GM19351 (cell line): Measurements from ENCODE around the gene FAM13A.
"Not testable (repeated sequence)": the region's sequence is repeated elsewhere in the genome, so short reads cannot be mapped to it uniquely, and the experiment has no call there.

Experiments used
- ATAC-seq: cut with Tn5 transposase; IDR thresholded peaks from one replicate; pipeline ENCODE4 v1.9.1; 2021; ENCODE audit warnings: mild to moderate bottlenecking, moderate library complexity; ENCODE audit not compliant: unreplicated experiment

The FAM13A gene

DNA sequence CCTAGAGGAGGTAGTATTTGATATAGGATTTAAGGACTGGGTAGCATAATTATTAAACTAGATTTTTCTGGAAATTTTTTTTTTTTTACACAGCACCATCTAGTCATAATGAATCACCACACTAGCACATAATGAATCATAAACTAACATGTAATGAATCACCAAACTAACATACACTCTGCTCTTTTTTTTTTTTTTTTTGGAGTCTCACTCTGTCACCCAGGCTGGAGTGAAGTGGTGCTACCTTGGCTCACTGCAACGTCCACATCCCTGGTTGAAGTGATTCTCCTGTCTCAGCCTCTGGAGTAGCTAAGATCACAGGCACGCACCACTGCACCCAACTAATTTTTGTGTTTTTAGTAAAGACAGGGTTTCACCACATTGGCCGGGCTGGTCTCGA is 92.5 kb downstream of the FAM13A start:
- no peak for ATAC-seq

DNA sequence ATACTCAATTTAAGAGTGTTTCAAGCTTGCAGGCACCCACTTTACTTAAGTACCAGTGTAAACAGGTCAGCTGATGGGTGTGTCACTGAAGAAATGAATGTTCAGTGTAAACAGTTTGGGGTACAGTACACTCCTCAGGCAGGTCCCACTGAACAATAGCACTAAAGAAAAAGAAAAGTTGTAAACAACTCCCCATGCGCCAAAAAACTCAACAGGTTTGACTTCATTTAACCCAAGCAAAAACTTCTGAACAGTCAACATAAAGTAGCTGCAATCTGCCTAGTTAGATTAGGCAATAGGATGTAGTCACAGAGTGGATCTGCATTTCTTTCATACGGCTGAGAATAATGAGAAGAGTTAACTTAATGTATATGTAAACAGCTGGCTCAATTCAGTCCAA is 93.2 kb downstream of the FAM13A start:
- no peak for ATAC-seq

DNA sequence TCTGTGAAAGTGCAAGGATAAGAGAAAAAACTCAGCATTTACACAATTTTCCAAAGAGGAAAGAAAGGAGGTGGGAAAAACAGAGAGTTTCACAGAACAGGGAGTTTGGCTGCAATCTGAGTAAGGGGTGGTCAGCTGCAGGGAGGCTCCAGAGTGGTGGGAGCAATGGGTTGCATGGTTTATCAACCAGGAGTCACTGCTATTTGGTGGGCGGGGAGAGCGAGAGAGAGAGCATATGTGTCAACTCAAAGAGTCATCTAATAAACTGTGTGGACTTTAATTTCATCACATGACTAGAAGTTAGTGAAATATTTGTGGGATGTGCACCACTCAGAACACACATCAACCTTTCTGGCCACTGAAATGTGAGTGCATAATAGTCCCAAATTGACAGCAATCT is 94.6 kb downstream of the FAM13A start:
- no peak for ATAC-seq

DNA sequence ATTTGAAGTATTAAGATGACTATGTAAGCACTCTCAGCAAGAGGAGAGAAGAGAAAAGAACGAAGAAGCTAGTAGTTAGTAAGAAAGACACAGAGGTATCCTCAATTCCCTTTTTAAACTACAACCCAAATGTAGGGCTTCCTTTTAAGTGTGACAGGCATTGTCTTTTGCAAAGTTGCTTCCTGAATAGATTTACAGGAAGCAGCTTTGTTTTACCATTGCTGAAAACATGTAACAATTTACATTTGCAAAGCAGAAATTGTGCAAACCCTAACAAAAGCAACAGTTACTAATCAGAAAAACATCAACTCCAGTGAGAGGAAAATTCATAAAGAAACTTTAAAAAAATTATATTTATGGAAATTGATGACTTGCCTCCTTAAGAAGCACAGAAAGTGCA is 96.4 kb downstream of the FAM13A start:
- no peak for ATAC-seq

DNA sequence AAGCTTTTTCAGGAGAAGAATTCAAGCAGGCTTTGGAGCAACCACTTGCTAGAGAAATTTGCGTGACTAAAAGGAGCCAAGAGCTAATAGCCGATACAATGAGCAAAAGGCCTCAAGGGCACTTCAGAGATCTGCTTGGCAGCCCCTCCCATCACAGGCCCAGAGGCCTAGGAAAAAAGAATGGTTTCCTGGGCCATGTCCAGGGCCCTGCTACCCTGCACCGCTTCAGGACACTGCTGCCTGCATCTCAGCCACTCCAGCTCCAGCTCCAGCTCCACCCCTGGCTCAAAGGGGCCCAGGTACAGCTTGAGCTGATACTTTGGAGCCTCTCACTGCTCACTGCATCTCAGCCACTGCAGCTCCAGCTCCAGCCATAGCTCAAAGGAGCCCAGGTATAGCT is 98.9 kb downstream of the FAM13A start:
- ATAC-seq, result no peak

DNA sequence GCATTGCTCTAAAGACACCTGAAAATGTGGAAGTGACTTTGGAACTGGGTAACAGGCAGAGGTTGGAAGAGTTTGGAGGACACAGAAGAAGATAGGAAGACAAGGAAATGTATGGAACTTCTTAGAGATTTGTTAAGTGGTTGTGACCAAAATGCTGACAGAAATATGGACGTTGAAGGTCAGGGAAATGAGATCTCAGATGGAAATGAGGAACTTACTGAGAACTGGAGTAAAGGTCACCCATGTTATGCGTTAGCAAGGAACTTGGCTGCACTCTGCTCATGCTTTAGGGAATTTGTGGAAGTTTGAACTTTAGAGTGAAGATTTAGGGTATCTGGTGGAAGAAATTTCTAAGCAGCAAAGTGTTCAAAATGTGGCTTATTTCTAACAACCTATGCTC is 99.4 kb downstream of the FAM13A start:
- ATAC-seq, result no peak

DNA sequence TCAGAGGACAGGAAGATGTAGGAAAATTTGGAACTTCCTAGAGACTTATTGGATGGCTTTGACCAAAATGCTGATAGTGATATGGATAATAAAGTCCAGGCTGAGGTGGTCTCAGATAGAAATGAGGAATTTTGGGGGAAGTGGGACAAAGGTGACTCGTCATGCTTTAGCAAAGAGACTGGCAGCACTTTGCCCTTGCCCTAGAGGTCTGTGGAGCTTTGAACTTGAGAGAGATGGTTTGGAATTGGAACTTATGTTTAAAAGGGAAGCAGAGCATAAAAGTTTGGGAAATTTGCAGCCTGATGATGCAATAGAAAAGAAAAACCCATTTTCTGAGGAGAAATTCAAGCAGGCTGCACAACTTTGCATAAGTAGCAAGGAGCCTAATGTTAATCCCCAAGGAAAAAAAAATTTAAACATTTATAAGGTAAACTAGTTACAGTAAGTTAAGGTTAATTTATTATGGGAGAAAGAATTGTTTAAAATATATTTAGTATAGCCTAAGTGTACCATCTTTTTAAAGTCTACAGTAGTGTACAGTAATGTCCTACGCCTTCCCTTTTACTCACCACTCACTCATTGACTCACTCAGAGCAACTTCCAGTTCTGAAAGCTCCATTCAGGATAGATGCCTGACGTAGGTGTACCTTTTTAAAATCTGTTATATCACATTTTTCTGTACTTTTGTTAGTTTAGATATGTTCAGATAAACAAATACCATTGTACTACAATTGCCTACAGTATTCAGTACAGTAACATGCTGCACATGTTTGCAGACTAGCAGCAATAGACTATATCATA is 101.2 kb downstream of the FAM13A start:
- no peak for ATAC-seq

DNA sequence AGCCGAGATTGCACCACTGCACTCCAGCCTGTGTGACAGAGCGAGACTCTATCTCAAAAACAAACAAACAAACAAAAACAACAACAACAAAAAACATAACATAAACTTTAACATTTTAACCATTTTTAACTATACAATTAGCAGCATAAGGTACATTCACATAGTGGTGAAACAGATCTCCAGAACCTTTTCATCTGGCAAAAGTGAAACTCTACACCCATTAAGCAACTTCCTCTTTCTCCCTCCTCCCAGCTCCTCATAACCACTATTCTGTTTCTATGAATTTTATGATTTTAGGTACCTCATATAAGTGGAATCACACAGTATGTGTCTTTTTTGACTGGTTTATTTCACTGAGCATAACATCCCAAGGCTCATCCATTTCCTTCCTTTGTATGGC is 103.6 kb downstream of the FAM13A start:
- peak; percentile 73 for ATAC-seq

DNA sequence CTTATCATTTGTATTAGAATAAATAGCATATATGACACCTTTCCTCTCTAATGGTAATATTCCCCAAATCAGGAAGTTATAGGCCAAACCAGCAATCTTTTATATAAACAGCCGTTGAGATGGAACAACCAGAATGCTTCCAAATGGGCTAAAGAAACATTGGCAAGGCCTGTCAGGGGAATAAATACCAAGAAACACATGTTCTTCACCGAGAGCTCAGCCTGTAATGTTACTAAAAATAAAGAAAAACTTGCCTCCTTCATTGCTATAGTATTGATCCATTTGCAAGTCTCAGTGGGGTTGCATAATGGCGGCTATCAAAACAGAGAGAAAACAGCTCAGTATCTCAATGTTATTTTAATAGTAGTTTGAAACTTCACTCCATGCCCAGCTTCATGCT is 104.9 kb downstream of the FAM13A start:
- no peak for ATAC-seq

DNA sequence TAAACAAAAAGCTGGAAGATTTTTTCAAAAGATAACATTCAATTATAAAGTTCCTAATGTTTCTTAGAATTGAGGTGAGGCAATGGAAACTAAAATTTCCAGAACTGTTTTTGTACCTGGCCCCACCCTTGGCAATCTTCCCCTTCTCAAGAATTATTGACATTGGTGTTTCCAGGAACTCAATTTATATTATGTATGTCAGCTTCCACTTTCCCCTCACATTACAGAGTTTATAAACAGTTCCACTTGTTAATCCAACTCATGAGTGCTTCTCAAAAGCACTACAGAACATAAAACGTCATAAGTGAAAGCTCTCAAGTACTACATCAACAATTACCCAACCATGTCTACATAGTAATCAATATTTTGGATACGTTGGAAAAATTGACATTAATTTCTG is 107.4 kb downstream of the FAM13A start:
- ATAC-seq, result no peak

DNA sequence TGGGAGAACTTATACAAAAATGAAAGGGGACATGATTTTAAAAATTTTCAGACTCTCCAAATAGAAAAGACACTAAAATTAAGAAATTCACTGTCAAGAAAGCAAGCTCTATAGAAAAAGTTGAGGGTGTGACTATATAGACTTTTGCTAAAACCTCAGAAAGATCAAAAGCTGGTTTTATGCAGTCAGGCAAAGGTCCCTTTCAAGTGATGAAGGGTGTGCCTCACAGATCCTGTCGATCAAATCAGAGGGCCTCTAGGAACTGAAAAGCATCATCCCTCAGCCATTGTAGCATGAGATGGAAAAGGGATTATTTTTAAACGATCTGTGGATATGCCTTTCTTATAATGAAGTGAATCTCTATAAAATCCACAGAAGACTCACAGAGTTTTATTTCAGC is 116.5 kb downstream of the FAM13A start:
- ATAC-seq, result no peak

DNA sequence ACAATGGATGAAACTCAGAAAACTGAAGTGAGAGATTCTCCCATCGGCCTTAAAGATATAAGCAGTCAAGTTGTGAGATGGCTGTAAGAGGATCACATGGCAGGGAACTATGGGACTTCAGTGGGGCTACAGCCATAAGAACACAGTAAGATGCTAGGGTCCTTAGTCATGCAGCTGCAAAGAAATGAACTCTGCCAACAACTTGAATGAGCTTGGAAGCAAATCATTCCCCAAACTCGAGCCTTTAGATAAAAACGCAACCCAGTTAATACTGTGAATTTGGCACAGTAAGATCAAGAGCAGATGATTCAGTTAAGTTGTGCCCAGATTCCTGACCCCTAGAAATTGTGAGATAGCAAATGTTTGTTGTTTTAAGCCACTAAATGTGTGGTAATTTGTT is 117.3 kb downstream of the FAM13A start:
- no peak for ATAC-seq

DNA sequence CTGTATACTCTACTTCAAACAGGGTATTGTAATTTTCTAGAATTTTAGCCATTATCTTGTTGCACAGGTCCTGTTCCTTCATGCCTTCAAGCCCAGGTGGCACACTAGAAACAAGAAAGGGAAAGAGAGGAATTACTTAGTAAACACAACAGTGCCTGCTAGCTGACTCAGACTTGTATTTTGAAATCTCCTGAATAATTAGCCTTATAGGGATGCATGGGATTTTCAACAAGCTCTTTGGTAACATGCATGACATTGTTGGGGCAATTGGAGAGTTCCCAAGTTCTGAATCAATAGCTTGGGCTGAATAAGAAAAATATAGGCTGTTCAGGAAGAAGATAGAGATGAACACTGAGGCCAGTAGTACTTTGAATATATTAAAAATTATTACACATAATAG is 118.8 kb downstream of the FAM13A start:
- no peak for ATAC-seq

DNA sequence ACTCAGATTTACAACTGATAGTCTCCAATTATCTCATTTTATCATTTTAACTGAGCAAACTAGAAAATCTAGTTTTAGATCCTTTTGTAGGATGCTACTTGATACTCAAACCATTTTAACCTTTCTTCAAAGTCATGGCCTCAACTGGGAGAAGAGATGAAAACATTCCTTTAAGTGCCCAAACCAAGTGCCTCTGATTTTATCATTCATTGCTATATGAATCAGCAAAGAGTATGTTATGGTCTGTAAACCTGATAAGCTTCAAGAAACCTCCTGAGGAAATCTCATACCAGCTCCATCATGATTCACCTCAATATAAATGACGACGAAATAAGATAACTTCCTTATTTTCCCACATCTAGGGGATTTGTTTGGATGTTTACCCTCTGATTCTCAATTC is 119.9 kb downstream of the FAM13A start:
- ATAC-seq, result no peak

DNA sequence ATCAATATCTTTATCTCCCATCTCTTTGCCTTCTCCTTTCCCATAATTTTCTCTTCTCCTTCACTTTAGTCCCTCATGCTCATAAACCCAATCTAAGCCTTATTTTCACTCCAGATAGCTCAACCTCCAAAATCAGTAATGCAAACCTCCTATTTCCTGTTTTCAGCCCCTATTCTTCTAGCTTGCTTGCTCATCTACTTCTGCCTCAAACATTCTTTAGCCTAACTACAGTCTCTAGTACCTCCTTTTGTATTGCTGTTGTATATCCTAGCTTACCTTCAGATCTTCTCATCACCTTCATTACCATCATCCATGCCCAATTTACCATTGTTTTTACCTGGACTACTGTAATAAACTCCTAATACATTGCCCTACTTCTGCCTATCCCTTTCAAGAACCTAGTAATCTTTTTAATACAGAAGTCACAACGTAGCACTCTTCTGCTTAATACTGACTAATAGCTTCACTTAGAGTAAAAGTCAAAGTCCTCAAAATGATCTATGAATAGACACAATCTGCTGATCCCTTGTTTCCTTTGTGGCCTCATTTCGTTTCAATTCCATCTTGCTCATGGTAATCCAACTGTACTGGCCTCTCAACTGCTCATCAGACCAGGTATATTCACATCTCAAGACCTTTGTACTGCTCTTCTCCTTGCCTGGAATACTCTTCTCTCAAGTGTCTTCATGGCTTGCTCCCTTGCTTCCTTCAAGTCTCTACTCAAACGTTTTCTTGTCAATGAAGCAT is 123.4 kb downstream of the FAM13A start:
- no peak for ATAC-seq

DNA sequence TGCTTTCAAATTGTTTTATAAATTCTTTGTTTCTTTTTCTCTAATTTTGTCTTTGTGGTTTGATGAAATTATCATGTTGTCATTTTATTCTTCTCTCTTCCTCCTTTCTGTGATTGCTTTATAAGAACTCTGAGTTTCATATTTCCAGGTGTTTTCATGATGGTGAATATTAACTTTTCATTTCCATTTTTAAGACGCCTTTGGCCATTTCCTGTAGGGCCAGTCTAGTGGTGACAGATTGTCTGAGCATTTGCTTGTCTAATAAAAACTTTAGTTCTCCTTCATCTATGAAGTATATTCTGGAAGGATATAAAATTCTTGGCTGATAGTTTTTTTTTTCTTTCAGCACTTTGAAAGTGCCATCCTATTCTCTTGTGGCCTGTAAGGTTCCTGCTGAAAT is 128.1 kb downstream of the FAM13A start:
- ATAC-seq, result no peak

DNA sequence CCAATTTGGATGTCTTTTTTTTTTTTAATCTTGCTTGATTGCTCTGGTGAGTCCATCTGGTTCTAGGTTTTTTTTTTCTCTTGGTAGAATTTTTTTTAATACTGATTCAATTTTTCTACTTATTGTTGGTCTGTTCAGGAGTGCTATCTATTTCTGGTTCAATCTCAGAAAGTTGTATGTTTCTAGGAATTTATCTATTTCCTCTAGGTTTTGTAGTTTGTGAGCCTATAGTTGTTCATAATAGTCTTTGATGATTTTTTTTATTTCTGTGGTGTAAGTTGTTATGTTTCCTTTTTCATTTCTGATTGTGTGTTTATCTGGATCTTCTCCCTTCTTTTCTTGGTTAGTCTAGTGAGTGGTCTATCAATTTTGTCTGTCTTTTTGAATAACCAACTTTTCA is 129.6 kb downstream of the FAM13A start:
- no peak for ATAC-seq

DNA sequence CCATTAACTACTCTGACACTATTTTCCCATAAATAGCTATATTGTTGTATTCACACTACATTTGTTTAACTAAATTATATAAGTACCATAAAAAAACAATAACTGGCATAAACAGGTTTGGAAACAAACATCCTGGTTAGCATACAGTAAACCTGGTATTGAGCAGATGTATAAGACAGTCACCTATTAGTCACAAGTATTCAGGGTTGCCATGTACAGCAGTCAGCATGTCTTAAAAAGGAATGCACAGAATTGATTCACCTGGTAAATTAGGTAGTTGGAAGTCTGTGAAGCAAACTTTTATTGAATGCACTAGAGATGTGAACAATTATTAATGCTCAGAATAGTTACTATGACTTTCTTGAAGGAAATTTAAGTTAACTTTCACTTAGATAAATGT is 137.9 kb downstream of the FAM13A start:
- no peak for ATAC-seq

DNA sequence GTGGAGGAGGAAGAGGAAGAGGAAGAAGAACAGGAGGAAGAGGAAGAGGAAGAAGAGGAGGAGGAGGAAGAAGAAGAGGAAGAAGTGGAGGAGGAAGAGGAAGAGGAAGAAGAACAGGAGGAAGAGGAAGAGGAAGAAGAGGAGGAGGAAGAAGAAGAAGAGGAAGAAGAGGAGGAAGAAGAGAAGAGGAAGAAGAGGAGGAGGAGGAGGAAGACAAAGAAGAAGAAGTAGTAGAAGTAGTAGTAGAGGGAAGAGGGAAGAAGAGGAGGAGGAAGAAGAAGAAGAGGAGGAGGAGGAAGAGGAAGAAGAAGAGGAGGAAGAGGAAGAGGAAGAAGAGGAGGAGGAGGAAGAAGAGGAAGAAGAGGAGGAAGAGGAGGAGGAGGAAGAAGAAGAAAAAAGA is 143.8 kb downstream of the FAM13A start:
- ATAC-seq, result not testable (repeated sequence)

DNA sequence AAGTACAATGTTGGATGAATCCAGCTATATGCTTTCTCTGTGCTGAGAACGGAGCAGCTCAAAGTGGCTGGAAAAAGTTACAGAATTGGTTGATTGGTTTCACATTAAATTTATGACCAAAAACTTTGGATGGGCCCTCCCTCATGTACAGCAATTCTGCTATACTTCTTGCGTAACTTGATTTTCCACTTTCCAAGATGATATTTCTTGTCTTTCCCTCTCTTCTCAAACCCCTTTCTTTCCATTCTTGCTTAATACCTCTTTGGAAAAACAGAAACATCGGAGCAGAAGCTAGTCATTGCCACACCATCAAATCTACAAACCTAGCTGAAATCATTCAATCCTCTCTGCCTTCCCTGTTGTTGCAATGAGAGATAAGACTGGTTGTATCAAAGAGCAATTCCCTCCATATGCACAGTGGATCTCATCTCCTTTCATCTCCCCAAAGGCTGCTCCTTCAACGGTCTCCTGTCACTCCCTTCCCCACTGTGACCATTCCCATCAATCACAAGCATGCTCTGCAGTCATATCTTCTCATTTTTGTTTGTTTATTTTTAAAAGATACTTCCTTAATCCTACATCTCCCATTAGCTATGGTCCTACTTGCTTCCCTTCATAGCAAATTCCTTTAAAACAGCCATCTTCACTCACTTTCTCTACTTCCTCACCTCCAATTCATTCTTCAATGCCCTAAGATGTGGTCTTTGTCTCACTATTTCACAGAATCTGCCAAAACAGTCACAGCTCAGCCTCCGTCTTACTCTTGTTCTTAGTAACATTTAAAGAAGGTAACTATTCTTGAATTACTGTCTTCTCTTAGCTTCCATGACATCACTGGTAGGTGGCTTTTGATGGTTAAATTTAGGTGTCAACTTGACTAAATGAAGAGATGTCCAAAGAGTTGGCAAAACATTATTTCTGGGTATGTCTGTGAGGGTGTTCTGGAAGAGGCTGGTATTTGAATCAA is 145.5 kb downstream of the FAM13A start:
- no peak for ATAC-seq

DNA sequence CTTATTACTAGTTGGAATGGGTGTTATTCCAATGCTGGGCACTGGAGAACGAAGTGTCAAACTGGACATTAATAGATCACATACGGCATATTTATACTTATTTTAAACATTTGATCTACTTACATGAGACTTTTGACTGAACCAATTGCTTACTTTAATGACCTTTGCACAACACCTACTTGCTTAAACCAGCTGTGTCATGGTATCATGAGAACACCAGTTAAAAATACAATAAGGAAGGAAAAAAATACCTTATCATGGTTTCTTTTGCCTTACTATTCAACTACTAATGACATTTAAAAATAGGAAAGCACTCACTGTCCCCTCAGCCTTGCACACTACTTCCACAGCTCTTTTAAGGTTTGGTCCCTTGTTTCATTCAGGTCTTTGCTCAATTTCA is 146.9 kb downstream of the FAM13A start:
- ATAC-seq, result no peak
